Ureter (tissue), 1 donor: Measurements from ENCODE around the gene NUP85. TPM values are rescaled to one million over a fixed set of nuclear protein-coding genes. Genes with fewer than 3 reads are reported as not detected.
A peak's percentile ranks its signal among the peaks of the same experiment; 100 is the strongest.
"Not testable (repeated sequence)": the region's sequence is repeated elsewhere in the genome, so short reads cannot be mapped to it uniquely, and the experiment has no call there.

Experiments used
- DNase-seq: peaks from one replicate; pipeline ENCODE4 v3.0.0-alpha.2; 2020; ENCODE audit warnings: low spot score
- total RNA-seq: library from RNA; stranded (reverse); gene quantifications from one replicate; pipeline ENCODE4 v1.2.4, GENCODE V29; 2023
- donor health status: DM: yes; HTN: yes; CAD: no.

NUP85 gene
- total RNA-seq, 1 donor from 2014 or later = 88.6 TPM

- DNase-seq = no peak
Observed at GRCh38 chr17:75269844-75270217, 64.4 kb downstream of the NUP85 start.

GRCh38 chr17:75270218-75270965 lies 64.9 kb downstream of the NUP85 start:
- peak; percentile 61 for DNase-seq

GRCh38 chr17:75270966-75271232 lies 65.4 kb downstream of the NUP85 start, which contains the start of gene MIF4GD:
Gene MIF4GD (minus strand): TSS chr17:75271231. CDS start chr17:75270195, 1,036 bp downstream.
- DNase-seq = no peak

GRCh38 chr17:75271233-75271954 lies 65.9 kb downstream of the NUP85 start:
- DNase-seq = peak; percentile 76

GRCh38 chr17:75271955-75272847 lies 66.7 kb downstream of the NUP85 start:
- DNase-seq = no peak

GRCh38 chr17:75272848-75273184 lies 67.3 kb downstream of the NUP85 start:
- DNase-seq = no peak

- no peak for DNase-seq
Observed at GRCh38 chr17:75273977-75274708, 68.7 kb downstream of the NUP85 start.

GRCh38 chr17:75277664-75278071 lies 72.2 kb downstream of the NUP85 start:
- no peak for DNase-seq

- DNase-seq = not testable (repeated sequence)
Observed at GRCh38 chr17:75280189-75280588, 74.7 kb downstream of the NUP85 start.

- no peak for DNase-seq
Observed at GRCh38 chr17:75285123-75285522, 79.6 kb downstream of the NUP85 start.

Other genes with a start within 250 kb of the NUP85 start
- 78.1 TPM for gene HID1, start 232.9 kb upstream of the NUP85 start, total RNA-seq
- 11.4 TPM for gene CDR2L, start 218.0 kb upstream of the NUP85 start, total RNA-seq
- gene MRPL58, start 193.0 kb upstream of the NUP85 start, total RNA-seq = 32.1 TPM
- gene ATP5PD, start 158.7 kb upstream of the NUP85 start, total RNA-seq = 270 TPM
- gene KCTD2, start 158.5 kb upstream of the NUP85 start, total RNA-seq = 25.3 TPM
- 77.7 TPM for gene SLC16A5, start 117.7 kb upstream of the NUP85 start, total RNA-seq
- gene ARMC7, start 95.7 kb upstream of the NUP85 start, total RNA-seq = 13.8 TPM
- gene NT5C, start 73.9 kb upstream of the NUP85 start, total RNA-seq = 81.6 TPM
- 93.9 TPM for gene JPT1, start 51.2 kb upstream of the NUP85 start, total RNA-seq
- 326 TPM for gene SUMO2, start 22.7 kb upstream of the NUP85 start, total RNA-seq
- 61.4 TPM for gene GGA3, start 55.9 kb downstream of the NUP85 start, total RNA-seq
- 57.0 TPM for gene MRPS7, start 56.2 kb downstream of the NUP85 start, total RNA-seq
- gene MIF4GD, start 65.6 kb downstream of the NUP85 start, total RNA-seq = 19.9 TPM
- 8.8 TPM for gene SLC25A19, start 83.8 kb downstream of the NUP85 start, total RNA-seq
- gene GRB2, start 200.0 kb downstream of the NUP85 start, total RNA-seq = 79.0 TPM